Trophoblast cell (in vitro differentiated cells and primary cell): Measurements from ENCODE around the gene NEGR1.

Experiments
- DNase-seq, 2 donors: peaks; one replicate each; pipeline ENCODE4 v3.0.0-alpha.2; 2016
- H2AFZ ChIP-seq: 2 replicates; pipeline ENCODE4 v1.6.1; 2013; ENCODE audit warnings: low read length, moderate library complexity, mild to moderate bottlenecking; ENCODE audit not compliant: insufficient read depth, poor library complexity
- H2AK5ac ChIP-seq: 2 replicates; pipeline ENCODE4 v1.6.1; 2013; ENCODE audit warnings: mild to moderate bottlenecking, low read length
- H2BK120ac ChIP-seq: 2 replicates; pipeline ENCODE4 v1.6.1; 2013; ENCODE audit warnings: low read length, mild to moderate bottlenecking, moderate library complexity; ENCODE audit not compliant: insufficient read depth, poor library complexity
- H2BK12ac ChIP-seq: 2 replicates; pipeline ENCODE4 v1.6.1; 2013; ENCODE audit warnings: mild to moderate bottlenecking, low read length, moderate library complexity
- H2BK5ac ChIP-seq: 2 replicates; pipeline ENCODE4 v1.6.1; 2013; ENCODE audit warnings: low read length, low read depth, moderate library complexity, mild to moderate bottlenecking; ENCODE audit not compliant: poor library complexity
- H3K14ac ChIP-seq: 2 replicates; pipeline ENCODE4 v1.6.1; 2013; ENCODE audit warnings: mild to moderate bottlenecking, low read length
- H3K18ac ChIP-seq: 2 replicates; pipeline ENCODE4 v1.6.1; 2013; ENCODE audit warnings: mild to moderate bottlenecking, low read length
- H3K23ac ChIP-seq: 2 replicates; pipeline ENCODE4 v1.6.1; 2013; ENCODE audit warnings: low read length
- H3K27ac ChIP-seq: 2 replicates; pipeline ENCODE4 v1.5.1; 2013; ENCODE audit warnings: low read depth, mild to moderate bottlenecking, inconsistent platforms, low read length, moderate library complexity
- H3K27me3 ChIP-seq: 2 replicates; pipeline ENCODE4 v1.6.1; 2013; ENCODE audit warnings: inconsistent platforms, mild to moderate bottlenecking, low read length, moderate library complexity; ENCODE audit not compliant: insufficient read depth
- H3K36me3 ChIP-seq, 2 experiments: 1 replicate in 1 of 2; 2 replicates in 1 of 2; pipeline ENCODE4 v1.6.1; 2013; ENCODE audit warnings: low read length in 2 of 2, mild to moderate bottlenecking in 2 of 2, moderate library complexity in 1 of 2; ENCODE audit not compliant: insufficient read depth in 2 of 2, control insufficient read depth in 1 of 2
- H3K4ac ChIP-seq: 2 replicates; pipeline ENCODE4 v1.6.1; 2013; ENCODE audit warnings: low read depth, mild to moderate bottlenecking, low read length, moderate library complexity
- H3K4me1 ChIP-seq, 2 experiments: 1 replicate in 1 of 2; 2 replicates in 1 of 2; pipeline ENCODE4 v1.6.1; 2013; ENCODE audit warnings: low read length in 2 of 2, mild to moderate bottlenecking in 2 of 2, moderate library complexity in 1 of 2; ENCODE audit not compliant: insufficient read depth in 2 of 2, control insufficient read depth in 1 of 2
- H3K4me2 ChIP-seq: 2 replicates; pipeline ENCODE4 v1.6.1; 2013; ENCODE audit warnings: inconsistent platforms, mild to moderate bottlenecking, low read length, moderate library complexity
- H3K4me3 ChIP-seq: 2 replicates; pipeline ENCODE4 v1.5.1; 2013; ENCODE audit warnings: mild to moderate bottlenecking, low read depth, low read length, inconsistent platforms
- H3K79me1 ChIP-seq: one replicate; pipeline ENCODE4 v1.6.1; 2013; ENCODE audit warnings: low read length
- H3K79me2 ChIP-seq: 2 replicates; pipeline ENCODE4 v1.6.1; 2013; ENCODE audit warnings: low read length, mild to moderate bottlenecking; ENCODE audit not compliant: control insufficient read depth, insufficient read depth, poor library complexity
- H3K9ac ChIP-seq: 2 replicates; pipeline ENCODE4 v1.6.1; 2013; ENCODE audit warnings: mild to moderate bottlenecking, low read length
- H3K9me3 ChIP-seq: 2 replicates; pipeline ENCODE4 v1.6.1; 2013; ENCODE audit warnings: low read depth, mild to moderate bottlenecking, control low read depth, inconsistent platforms, low read length; ENCODE audit not compliant: insufficient read depth
- H4K12ac ChIP-seq: 2 replicates; pipeline ENCODE4 v1.6.1; 2013; ENCODE audit warnings: low read depth, mild to moderate bottlenecking, low read length, moderate library complexity
- H4K8ac ChIP-seq: 2 replicates; pipeline ENCODE4 v1.6.1; 2013; ENCODE audit warnings: low read depth, mild to moderate bottlenecking, low read length, moderate library complexity
- H4K91ac ChIP-seq: one replicate; pipeline ENCODE4 v1.6.1; 2013; ENCODE audit warnings: low read depth, mild to moderate bottlenecking, low read length, moderate library complexity
- WGBS: extraction: QIAGEN DNeasy Blood & Tissue Kit; methylation state at CpG from one replicate; pipeline ENCODE4 v1.1.7; 2013; ENCODE audit warnings: missing lambda C conversion rate; ENCODE audit not compliant: insufficient read length, insufficient coverage; ENCODE audit errors: extremely low coverage; 5-methylcytosine and 5-hydroxymethylcytosine counted together

NEGR1 gene

GRCh38 chr1:71428029-71428428 is 854.3 kb downstream of the NEGR1 start:
- Histone ChIP-seq H2BK120ac (no peak overlapping the region), H4K91ac (no peak overlapping the region), H4K12ac (no peak overlapping the region), H3K4ac (no peak overlapping the region), H4K8ac (no peak overlapping the region), H2BK12ac (no peak overlapping the region), H3K23ac (no peak overlapping the region), H2BK5ac (no peak overlapping the region), H3K9ac (no peak overlapping the region), H3K27ac (no peak overlapping the region), H2AK5ac (no peak overlapping the region), H3K36me3 (no peaks in the 10 kb centered on the region), H3K79me2 (no peaks in the 10 kb centered on the region), H3K18ac (no peak overlapping the region), H2AFZ (no peak overlapping the region), H3K79me1 (no peaks in the 10 kb centered on the region), H3K14ac (no peak overlapping the region), H3K4me3 (no peak overlapping the region), H3K9me3 (no peaks in the 10 kb centered on the region), H3K27me3 (no peaks in the 10 kb centered on the region), H3K4me2 (no peak overlapping the region), H3K4me1 (no peaks in the 10 kb centered on the region)
- DNase-seq: no peak
- no CpG with 5 or more reads among the region's 1 CpG for WGBS

- Histone ChIP-seq H4K91ac (no peak overlapping the region), H3K79me1 (no peaks in the 10 kb centered on the region), H3K27me3 (no peaks in the 10 kb centered on the region), H2BK120ac (no peak overlapping the region), H4K12ac (no peak overlapping the region), H3K23ac (no peak overlapping the region), H3K14ac (no peak overlapping the region), H2AFZ (no peak overlapping the region), H3K9ac (no peak overlapping the region), H4K8ac (no peak overlapping the region), H3K4ac (no peak overlapping the region), H3K27ac (no peak overlapping the region), H2BK12ac (no peak overlapping the region), H3K4me1 (no peaks in the 10 kb centered on the region), H3K79me2 (no peaks in the 10 kb centered on the region), H2BK5ac (no peak overlapping the region), H2AK5ac (no peak overlapping the region), H3K36me3 (no peaks in the 10 kb centered on the region), H3K4me2 (no peak overlapping the region), H3K18ac (no peak overlapping the region), H3K4me3 (no peak overlapping the region), H3K9me3 (no peaks in the 10 kb centered on the region)
- DNase-seq: no peak
- no CpG with 5 or more reads among the region's 3 CpGs for WGBS
These were observed 855.3 kb downstream of the NEGR1 start for GRCh38 chr1:71427066-71427465.

GRCh38 chr1:71424536-71424935 is 857.8 kb downstream of the NEGR1 start:
- no peak overlapping the region for H3K4me3 ChIP-seq
- no peak overlapping the region for H3K4ac ChIP-seq
- no peak overlapping the region for H3K9ac ChIP-seq
- no peaks in the 10 kb centered on the region for H3K79me1 ChIP-seq
- no peak for DNase-seq
- H3K36me3 ChIP-seq: no peaks in the 10 kb centered on the region
- no peaks in the 10 kb centered on the region for H3K27me3 ChIP-seq
- H3K4me2 ChIP-seq: no peak overlapping the region
- no peak overlapping the region for H3K18ac ChIP-seq
- no peaks in the 10 kb centered on the region for H3K4me1 ChIP-seq
- H2AK5ac ChIP-seq: no peak overlapping the region
- no peak overlapping the region for H3K23ac ChIP-seq
- no peak overlapping the region for H2BK12ac ChIP-seq
- no peaks in the 10 kb centered on the region for H3K79me2 ChIP-seq
- H4K91ac ChIP-seq: no peak overlapping the region
- no peak overlapping the region for H4K8ac ChIP-seq
- no peak overlapping the region for H3K14ac ChIP-seq
- H2BK5ac ChIP-seq: no peak overlapping the region
- H2BK120ac ChIP-seq: no peak overlapping the region
- H2AFZ ChIP-seq: no peak overlapping the region
- no peak overlapping the region for H3K27ac ChIP-seq
- H3K9me3 ChIP-seq: no peaks in the 10 kb centered on the region
- no peak overlapping the region for H4K12ac ChIP-seq

DNA sequence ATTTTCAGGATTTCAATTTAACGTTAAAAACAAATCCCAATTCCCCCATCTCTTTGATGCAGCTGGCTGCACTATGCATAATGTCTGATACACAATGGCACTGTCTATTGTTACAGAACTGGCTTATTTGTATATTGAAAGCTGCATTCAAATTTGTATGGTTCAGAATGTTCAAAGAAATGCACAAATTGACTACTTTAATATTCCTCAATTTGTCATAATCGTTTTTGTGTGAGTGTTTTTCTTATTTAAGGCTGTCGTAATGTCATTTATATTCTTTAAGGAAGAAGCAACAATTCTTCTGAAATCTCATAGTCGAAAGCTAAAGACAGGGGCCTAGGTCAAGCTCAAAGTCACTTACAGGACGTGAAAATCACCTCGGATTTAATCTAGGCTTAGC is 860.1 kb downstream of the NEGR1 start:
- H3K79me2 ChIP-seq: no peaks in the 10 kb centered on the region
- H3K79me1 ChIP-seq: no peaks in the 10 kb centered on the region
- H3K14ac ChIP-seq: no peak overlapping the region
- no peak overlapping the region for H2AFZ ChIP-seq
- no peak overlapping the region for H4K91ac ChIP-seq
- no CpG with 5 or more reads among the region's 6 CpGs for WGBS
- no peaks in the 10 kb centered on the region for H3K27me3 ChIP-seq
- no peak overlapping the region for H4K12ac ChIP-seq
- H3K4me3 ChIP-seq: no peak overlapping the region
- H3K9ac ChIP-seq: no peak overlapping the region
- H2BK12ac ChIP-seq: no peak overlapping the region
- no peak for DNase-seq
- H3K18ac ChIP-seq: no peak overlapping the region
- no peak overlapping the region for H4K8ac ChIP-seq
- no peak overlapping the region for H3K4ac ChIP-seq
- no peak overlapping the region for H2BK5ac ChIP-seq
- H3K4me2 ChIP-seq: no peak overlapping the region
- H3K4me1 ChIP-seq: no peaks in the 10 kb centered on the region
- no peak overlapping the region for H2AK5ac ChIP-seq
- H3K23ac ChIP-seq: no peak overlapping the region
- H3K27ac ChIP-seq: no peak overlapping the region
- H2BK120ac ChIP-seq: no peak overlapping the region
- no peaks in the 10 kb centered on the region for H3K9me3 ChIP-seq
- H3K36me3 ChIP-seq: no peaks in the 10 kb centered on the region

- H3K36me3 ChIP-seq: no peaks in the 10 kb centered on the region
- WGBS: no CpG with 5 or more reads among the region's 3 CpGs
- H2BK5ac ChIP-seq: no peak overlapping the region
- H3K27me3 ChIP-seq: no peaks in the 10 kb centered on the region
- no peak overlapping the region for H2BK12ac ChIP-seq
- DNase-seq: no peak
- H3K14ac ChIP-seq: no peak overlapping the region
- no peak overlapping the region for H3K23ac ChIP-seq
- H2AK5ac ChIP-seq: no peak overlapping the region
- H3K4me3 ChIP-seq: no peak overlapping the region
- no peak overlapping the region for H3K27ac ChIP-seq
- H4K12ac ChIP-seq: no peak overlapping the region
- no peaks in the 10 kb centered on the region for H3K4me1 ChIP-seq
- no peak overlapping the region for H3K4me2 ChIP-seq
- no peak overlapping the region for H3K18ac ChIP-seq
- H3K79me2 ChIP-seq: no peaks in the 10 kb centered on the region
- H3K79me1 ChIP-seq: no peaks in the 10 kb centered on the region
- no peaks in the 10 kb centered on the region for H3K9me3 ChIP-seq
- H2AFZ ChIP-seq: no peak overlapping the region
- H3K9ac ChIP-seq: no peak overlapping the region
- no peak overlapping the region for H2BK120ac ChIP-seq
- H4K91ac ChIP-seq: no peak overlapping the region
- no peak overlapping the region for H3K4ac ChIP-seq
- no peak overlapping the region for H4K8ac ChIP-seq
These were observed 864.9 kb downstream of the NEGR1 start for GRCh38 chr1:71417421-71417820.
